ENCODE measurements around the gene TLDC2. TPM values are rescaled to one million over a fixed set of nuclear protein-coding genes. Genes with fewer than 3 reads are reported as not detected.

Gene TLDC2
- total and polyA plus RNA-seq, 3 experiments from 2014 or later, result 0.29 TPM; not detected in 2

DNA sequence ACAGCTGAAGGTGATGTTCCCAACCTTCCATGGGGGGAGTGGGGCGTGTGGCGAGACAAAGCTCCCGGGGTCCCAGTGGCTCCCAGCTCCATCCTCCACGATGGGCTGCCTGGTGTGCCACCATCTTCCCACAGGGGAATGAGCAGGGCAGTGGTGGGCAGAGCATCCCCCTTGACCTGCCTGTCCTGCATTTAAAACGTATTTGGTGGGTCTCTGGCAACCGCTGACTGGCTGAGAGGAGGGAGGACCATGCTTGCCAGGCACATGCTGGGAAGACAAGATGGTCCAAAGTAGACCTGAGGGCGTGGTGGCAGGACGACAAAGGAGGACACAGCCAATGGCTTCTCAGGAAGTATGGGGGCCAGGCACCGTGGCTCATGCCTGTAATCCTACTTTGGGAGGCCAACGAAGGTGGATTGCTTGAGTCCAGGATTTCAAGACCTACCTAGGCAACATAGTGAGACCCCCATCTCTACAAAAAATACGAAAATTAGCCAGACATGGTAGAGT lies 4.9 kb downstream of the TLDC2 start:
- POLR2A ChIA-PET, result no interaction called here
- Histone ChIP-seq H3K27me3 (ENCODE audit: insufficient read depth, low read length, poor library complexity, severe bottlenecking) (no peaks in the 10 kb centered on the region), H3K27ac (ENCODE audit: low read depth, low read length) (no peak overlapping the region), H3K4me1 (ENCODE audit: insufficient read depth, low read length) (no peaks in the 10 kb centered on the region), H3K36me3 (ENCODE audit: insufficient read depth, low read length) (no peaks in the 10 kb centered on the region), H3K4me3 (ENCODE audit: low read length) (no peak overlapping the region), H3K9me3 (ENCODE audit: low read length) (no peaks in the 10 kb centered on the region)
- Mint-ChIP-seq H3K27me3 (no peaks in the 10 kb centered on the region), H3K4me3 (no peak overlapping the region), H3K4me1 (peaks cover 0 to 1% (median 1%) of the 10 kb centered on the region in 3 donors), H3K27ac (no peak overlapping the region), H3K36me3 (peaks cover 0 to 5% (median 0%) of the 10 kb centered on the region in 3 donors), H3K9me3 (no peaks in the 10 kb centered on the region)
- no peak for DNase-seq
- CTCF ChIA-PET, result no interaction called here

- H3K36me3 ChIP-seq (ENCODE audit: insufficient read depth, low read length), result no peaks in the 10 kb centered on the region
- ChIA-PET POLR2A (no interaction called here), CTCF (no interaction called here)
- Mint-ChIP-seq H3K36me3 (peaks cover 0 to 5% (median 0%) of the 10 kb centered on the region in 3 donors), H3K27ac (peak overlapping the region in 1 of 8 donors; percentile 63), H3K4me1 (peaks cover 0 to 3% (median 2%) of the 10 kb centered on the region in 3 donors), H3K27me3 (no peaks in the 10 kb centered on the region), H3K9me3 (no peaks in the 10 kb centered on the region), H3K4me3 (no peak overlapping the region)
- no peaks in the 10 kb centered on the region for H3K4me1 ChIP-seq (ENCODE audit: insufficient read depth, low read length)
- H3K4me3 ChIP-seq (ENCODE audit: low read length), result no peak overlapping the region
- no peak overlapping the region for H3K27ac ChIP-seq (ENCODE audit: low read depth, low read length)
- DNase-seq, result no peak
- H3K27me3 ChIP-seq (ENCODE audit: insufficient read depth, low read length, poor library complexity, severe bottlenecking), result no peaks in the 10 kb centered on the region
- no peaks in the 10 kb centered on the region for H3K9me3 ChIP-seq (ENCODE audit: low read length)
Observed at GRCh38 chr20:36881331-36881730, 5.4 kb downstream of the TLDC2 start.

- CTCF ChIA-PET, result interaction anchor here (1.2 kb wide), 1 partner anchor 38 kb away, joined by 3 read pairs; no protein-coding TSS in a partner anchor
- Histone ChIP-seq H3K27ac (ENCODE audit: low read depth, low read length) (no peak overlapping the region), H3K4me1 (ENCODE audit: insufficient read depth, low read length) (peaks cover 4% of the 10 kb centered on the region), H3K36me3 (ENCODE audit: insufficient read depth, low read length) (no peaks in the 10 kb centered on the region), H3K9me3 (ENCODE audit: low read length) (no peaks in the 10 kb centered on the region), H3K27me3 (ENCODE audit: insufficient read depth, low read length, poor library complexity, severe bottlenecking) (no peaks in the 10 kb centered on the region), H3K4me3 (ENCODE audit: low read length) (no peak overlapping the region)
- H3K4me1 Mint-ChIP-seq, result peaks cover 5 to 7% (median 7%) of the 10 kb centered on the region in 3 donors
- no peaks in the 10 kb centered on the region for H3K27me3 Mint-ChIP-seq
- no peaks in the 10 kb centered on the region for H3K9me3 Mint-ChIP-seq
- peaks cover 0 to 2% (median 0%) of the 10 kb centered on the region in 3 donors for H3K36me3 Mint-ChIP-seq
- POLR2A ChIA-PET, result no interaction called here
- no peak overlapping the region for H3K4me3 Mint-ChIP-seq
- H3K27ac Mint-ChIP-seq, result peak overlapping the region in 3 of 8 donors; percentile 1 to 63 (median 19)
- no peak for DNase-seq
Observed at GRCh38 chr20:36881888-36882287, 6.0 kb downstream of the TLDC2 start.

DNA sequence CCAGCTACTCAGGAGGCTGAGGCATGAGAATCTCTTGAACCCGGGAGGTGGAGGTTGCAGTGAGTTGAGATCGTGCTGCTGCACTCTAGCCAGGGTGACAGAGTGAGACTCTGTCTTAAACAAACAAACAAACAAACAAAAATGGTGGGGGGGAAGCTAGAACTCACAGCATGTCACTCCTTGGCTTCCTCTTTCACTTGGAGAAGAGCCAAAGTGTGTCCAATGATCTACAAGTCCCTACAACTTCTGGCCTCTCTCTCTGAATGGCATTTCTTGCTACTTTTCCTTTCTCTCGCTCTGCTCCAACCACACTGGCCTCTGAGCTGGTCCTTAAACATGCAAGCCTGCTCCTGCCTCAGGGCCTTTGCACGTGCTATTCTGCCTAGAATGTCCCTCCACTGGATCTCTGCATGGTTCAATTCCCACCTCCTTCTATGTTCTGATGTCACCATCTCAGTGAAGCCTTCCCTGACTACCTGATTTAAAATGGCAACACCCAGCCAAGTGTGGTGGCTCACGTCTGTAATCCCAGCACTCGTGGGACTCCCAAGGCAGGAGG lies 8.1 kb downstream of the TLDC2 start:
- peaks cover 12 to 14% (median 13%) of the 10 kb centered on the region in 3 donors for H3K4me1 Mint-ChIP-seq
- Histone ChIP-seq H3K27me3 (ENCODE audit: insufficient read depth, low read length, poor library complexity, severe bottlenecking) (no peaks in the 10 kb centered on the region), H3K4me3 (ENCODE audit: low read length) (no peak overlapping the region), H3K36me3 (ENCODE audit: insufficient read depth, low read length) (no peaks in the 10 kb centered on the region), H3K4me1 (ENCODE audit: insufficient read depth, low read length) (peaks cover 7% of the 10 kb centered on the region), H3K27ac (ENCODE audit: low read depth, low read length) (no peak overlapping the region), H3K9me3 (ENCODE audit: low read length) (no peaks in the 10 kb centered on the region)
- H3K27me3 Mint-ChIP-seq, result no peaks in the 10 kb centered on the region
- DNase-seq, result no peak
- H3K9me3 Mint-ChIP-seq, result no peaks in the 10 kb centered on the region
- H3K36me3 Mint-ChIP-seq, result peaks cover 2 to 3% (median 2%) of the 10 kb centered on the region in 3 donors
- peak overlapping the region in 1 of 8 donors; percentile 54 for H3K27ac Mint-ChIP-seq
- H3K4me3 Mint-ChIP-seq, result no peak overlapping the region
- ChIA-PET POLR2A (no interaction called here), CTCF (interaction anchor here (1.8 kb wide), 1 partner anchor 9 kb away, joined by 5 read pairs; no protein-coding TSS in a partner anchor)

DNA sequence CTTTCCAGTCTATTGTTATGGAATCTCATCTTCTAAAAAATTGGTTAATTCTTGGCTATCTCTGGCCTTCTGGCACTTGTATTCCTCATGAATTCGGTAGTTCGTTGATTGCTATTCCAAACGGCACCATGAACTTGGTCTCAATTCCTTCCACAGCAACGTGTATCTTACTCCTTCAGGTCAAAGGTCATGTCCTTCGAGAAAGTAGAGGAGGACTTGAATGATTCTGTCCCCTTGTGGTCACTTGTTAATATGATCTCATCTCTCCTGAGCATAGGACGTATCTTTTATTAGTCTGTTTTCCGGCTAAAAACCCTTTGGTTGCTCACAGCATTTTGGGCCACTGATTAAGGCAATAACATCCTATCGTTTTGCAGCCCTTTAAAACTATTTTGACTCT lies 9.4 kb downstream of the TLDC2 start:
- Mint-ChIP-seq H3K36me3 (peaks cover 3 to 12% (median 10%) of the 10 kb centered on the region in 3 donors), H3K27ac (peak overlapping the region in 2 of 8 donors; percentile 17 to 68), H3K27me3 (no peaks in the 10 kb centered on the region), H3K4me1 (peaks cover 12 to 14% (median 13%) of the 10 kb centered on the region in 3 donors), H3K4me3 (peak overlapping the region in 1 of 7 donors; percentile 31), H3K9me3 (no peaks in the 10 kb centered on the region)
- H3K4me3 ChIP-seq (ENCODE audit: low read length), result no peak overlapping the region
- peaks cover 5% of the 10 kb centered on the region for H3K36me3 ChIP-seq (ENCODE audit: insufficient read depth, low read length)
- no peak for DNase-seq
- no peaks in the 10 kb centered on the region for H3K9me3 ChIP-seq (ENCODE audit: low read length)
- H3K27ac ChIP-seq (ENCODE audit: low read depth, low read length), result no peak overlapping the region
- H3K27me3 ChIP-seq (ENCODE audit: insufficient read depth, low read length, poor library complexity, severe bottlenecking), result no peaks in the 10 kb centered on the region
- CTCF ChIA-PET, result no interaction called here
- peaks cover 7% of the 10 kb centered on the region for H3K4me1 ChIP-seq (ENCODE audit: insufficient read depth, low read length)
- POLR2A ChIA-PET, result no interaction called here

- H3K4me3 ChIP-seq (ENCODE audit: low read length), result no peak overlapping the region
- peak overlapping the region; percentile 25 to 91 (median 80) for H3K27ac Mint-ChIP-seq
- no peaks in the 10 kb centered on the region for H3K27me3 ChIP-seq (ENCODE audit: insufficient read depth, low read length, poor library complexity, severe bottlenecking)
- no peak overlapping the region for H3K27ac ChIP-seq (ENCODE audit: low read depth, low read length)
- peak; percentile 59 to 78 (median 66) for DNase-seq
- H3K27me3 Mint-ChIP-seq, result no peaks in the 10 kb centered on the region
- POLR2A ChIA-PET, result interaction anchor here (1.1 kb wide), 1 partner anchor 339 kb away, joined by 3 read pairs; no protein-coding TSS in a partner anchor
- H3K36me3 Mint-ChIP-seq, result peaks cover 4 to 30% (median 15%) of the 10 kb centered on the region in 3 donors
- peak overlapping the region in 2 of 7 donors; percentile 32 to 44 for H3K4me3 Mint-ChIP-seq
- H3K36me3 ChIP-seq (ENCODE audit: insufficient read depth, low read length), result peaks cover 17% of the 10 kb centered on the region
- CTCF ChIA-PET, result interaction anchor here (0.7 to 1.5 kb wide), 9 partner anchors 8 to 140 kb away, joined by 3 to 6 read pairs (median 4); no protein-coding TSS in a partner anchor
- H3K9me3 ChIP-seq (ENCODE audit: low read length), result no peaks in the 10 kb centered on the region
- H3K4me1 Mint-ChIP-seq, result peaks cover 12 to 14% (median 13%) of the 10 kb centered on the region in 3 donors
- H3K9me3 Mint-ChIP-seq, result no peaks in the 10 kb centered on the region
- H3K4me1 ChIP-seq (ENCODE audit: insufficient read depth, low read length), result peaks cover 7% of the 10 kb centered on the region
Observed at GRCh38 chr20:36886859-36887751, 11.2 kb downstream of the TLDC2 start.

DNA sequence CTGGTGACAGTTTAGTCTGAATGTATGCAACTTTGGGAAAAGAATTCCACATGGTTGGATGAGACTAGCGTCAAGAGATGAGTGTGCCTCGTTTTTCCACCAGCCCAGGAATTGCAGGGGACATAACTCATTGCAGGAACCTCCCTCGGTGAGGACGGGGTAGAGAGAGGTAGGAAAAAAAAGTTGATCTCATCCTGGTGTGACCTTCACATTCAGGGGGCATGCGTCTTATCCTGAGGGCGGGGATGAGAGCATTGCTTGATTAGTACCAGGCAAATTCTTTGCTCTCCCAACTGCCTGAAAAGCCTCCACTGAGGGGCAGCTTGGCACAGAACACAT lies 11.8 kb downstream of the TLDC2 start:
- Mint-ChIP-seq H3K4me1 (peaks cover 12 to 14% (median 13%) of the 10 kb centered on the region in 3 donors), H3K27me3 (no peaks in the 10 kb centered on the region), H3K9me3 (no peaks in the 10 kb centered on the region), H3K27ac (peak overlapping the region in 5 of 8 donors; percentile 38 to 91 (median 83)), H3K4me3 (no peak overlapping the region), H3K36me3 (peaks cover 7 to 36% (median 20%) of the 10 kb centered on the region in 3 donors)
- POLR2A ChIA-PET, result interaction anchor here (1.1 kb wide), 1 partner anchor 338 kb away, joined by 3 read pairs; no protein-coding TSS in a partner anchor
- Histone ChIP-seq H3K4me1 (ENCODE audit: insufficient read depth, low read length) (peaks cover 7% of the 10 kb centered on the region), H3K4me3 (ENCODE audit: low read length) (no peak overlapping the region), H3K36me3 (ENCODE audit: insufficient read depth, low read length) (peaks cover 23% of the 10 kb centered on the region), H3K27ac (ENCODE audit: low read depth, low read length) (no peak overlapping the region), H3K9me3 (ENCODE audit: low read length) (no peaks in the 10 kb centered on the region), H3K27me3 (ENCODE audit: insufficient read depth, low read length, poor library complexity, severe bottlenecking) (no peaks in the 10 kb centered on the region)
- no peak for DNase-seq
- CTCF ChIA-PET, result interaction anchor here (0.7 to 1.5 kb wide), 3 partner anchors 10 to 257 kb away, joined by 3 to 6 read pairs (median 4); no protein-coding TSS in a partner anchor
